DMS 273 (cell line): ENCODE data around the gene KCNQ1.

ENCODE experiments used
- DNase-seq: peaks from one replicate; lab custom pipeline; 2025; ENCODE audit not compliant: unreplicated experiment; lab: John Stamatoyannopoulos, UW

KCNQ1 gene

GRCh38 chr11:2549876-2550605 lies 105.2 kb downstream of the KCNQ1 start:
- no peak for DNase-seq

GRCh38 chr11:2550606-2550970 lies 105.8 kb downstream of the KCNQ1 start:
- DNase-seq: no peak

DNA sequence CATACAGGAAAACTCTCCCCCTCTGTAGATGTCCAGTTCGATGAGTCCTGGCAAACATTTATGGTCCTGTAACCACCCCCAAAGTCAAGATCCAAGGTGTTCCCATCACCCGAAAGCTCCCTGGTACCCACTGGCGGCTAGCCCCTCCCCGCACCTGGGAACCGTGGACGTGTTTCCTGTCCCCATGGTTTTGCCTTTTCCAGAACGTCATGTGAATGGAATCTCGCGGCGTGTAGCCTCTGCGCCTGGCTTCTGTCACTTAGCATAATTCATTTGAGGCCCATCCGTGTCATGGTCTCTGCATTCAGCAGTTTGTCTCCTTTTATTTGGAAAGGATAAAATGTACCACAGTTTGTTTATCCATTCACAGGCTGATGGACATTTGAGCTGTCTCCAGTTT lies 106.3 kb downstream of the KCNQ1 start:
- no peak for DNase-seq

- no peak for DNase-seq
These were observed 107.4 kb downstream of the KCNQ1 start for GRCh38 chr11:2552210-2552609.

DNA sequence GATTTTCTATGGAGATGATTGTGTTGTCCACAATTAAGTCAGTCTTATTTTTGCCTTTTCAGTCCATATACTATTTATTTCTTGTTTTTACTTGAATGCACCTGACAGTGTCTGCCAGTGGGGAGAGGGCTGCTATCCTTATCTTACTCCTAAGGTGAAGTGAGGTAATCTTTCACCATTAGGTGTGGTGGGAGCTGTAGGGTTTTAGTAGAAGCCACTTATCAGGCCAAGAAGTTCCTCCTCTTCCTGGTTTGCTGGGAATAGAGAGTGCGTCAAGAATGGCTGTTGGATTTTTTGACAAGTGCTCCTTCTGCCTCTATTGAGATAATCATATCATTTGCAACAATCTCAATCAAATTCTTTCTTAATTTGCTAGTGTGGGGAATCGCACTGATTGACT lies 108.4 kb downstream of the KCNQ1 start:
- no peak for DNase-seq

- DNase-seq: no peak
These were observed 109.1 kb downstream of the KCNQ1 start for GRCh38 chr11:2553886-2554285.

GRCh38 chr11:2554338-2555207 lies 109.8 kb downstream of the KCNQ1 start:
- DNase-seq: no peak

- no peak for DNase-seq
These were observed 110.5 kb downstream of the KCNQ1 start for GRCh38 chr11:2555336-2555735.

DNA sequence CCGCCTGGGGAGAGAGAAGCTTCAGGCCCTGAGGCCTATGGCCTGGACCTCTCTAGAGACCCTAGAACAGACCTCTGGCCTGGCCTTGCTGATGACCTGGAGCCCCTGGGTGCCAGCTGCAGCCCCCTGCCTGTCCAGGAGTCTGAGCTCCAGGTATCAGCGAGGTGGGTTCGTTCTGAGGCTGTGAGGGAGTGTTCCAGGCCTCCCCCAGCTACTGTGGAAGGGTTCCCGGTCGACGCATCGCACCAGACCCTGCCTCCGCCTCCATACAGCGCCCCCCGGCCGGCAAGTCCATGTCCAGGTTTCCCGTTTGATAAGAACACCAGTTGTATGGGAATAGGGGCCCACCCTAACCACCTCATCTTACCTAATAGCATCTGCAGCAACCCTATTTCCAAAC lies 111.1 kb downstream of the KCNQ1 start:
- no peak for DNase-seq

GRCh38 chr11:2557381-2557780 lies 112.6 kb downstream of the KCNQ1 start:
- DNase-seq: no peak

GRCh38 chr11:2558397-2558796 lies 113.6 kb downstream of the KCNQ1 start:
- DNase-seq: no peak

GRCh38 chr11:2558861-2559526 lies 114.2 kb downstream of the KCNQ1 start:
- no peak for DNase-seq

- DNase-seq: no peak
These were observed 114.9 kb downstream of the KCNQ1 start for GRCh38 chr11:2559527-2560311.

- DNase-seq: no peak
These were observed 117.1 kb downstream of the KCNQ1 start for GRCh38 chr11:2561696-2562581.

DNA sequence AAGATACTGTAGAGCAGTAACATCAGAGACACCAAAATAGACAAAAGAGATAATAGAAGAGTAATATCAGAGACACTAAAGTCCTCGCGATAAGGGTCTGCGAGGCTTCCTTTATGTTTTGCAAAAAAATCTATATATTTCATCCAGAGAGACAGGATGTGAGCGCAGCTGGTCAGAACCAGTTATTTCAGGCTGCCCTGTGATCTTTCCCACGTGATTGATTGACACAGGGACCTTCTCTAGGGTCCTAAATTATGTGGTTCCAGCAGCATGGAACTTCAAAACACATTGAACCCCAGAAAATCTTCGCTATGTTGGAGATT lies 118.0 kb downstream of the KCNQ1 start:
- no peak for DNase-seq

DNA sequence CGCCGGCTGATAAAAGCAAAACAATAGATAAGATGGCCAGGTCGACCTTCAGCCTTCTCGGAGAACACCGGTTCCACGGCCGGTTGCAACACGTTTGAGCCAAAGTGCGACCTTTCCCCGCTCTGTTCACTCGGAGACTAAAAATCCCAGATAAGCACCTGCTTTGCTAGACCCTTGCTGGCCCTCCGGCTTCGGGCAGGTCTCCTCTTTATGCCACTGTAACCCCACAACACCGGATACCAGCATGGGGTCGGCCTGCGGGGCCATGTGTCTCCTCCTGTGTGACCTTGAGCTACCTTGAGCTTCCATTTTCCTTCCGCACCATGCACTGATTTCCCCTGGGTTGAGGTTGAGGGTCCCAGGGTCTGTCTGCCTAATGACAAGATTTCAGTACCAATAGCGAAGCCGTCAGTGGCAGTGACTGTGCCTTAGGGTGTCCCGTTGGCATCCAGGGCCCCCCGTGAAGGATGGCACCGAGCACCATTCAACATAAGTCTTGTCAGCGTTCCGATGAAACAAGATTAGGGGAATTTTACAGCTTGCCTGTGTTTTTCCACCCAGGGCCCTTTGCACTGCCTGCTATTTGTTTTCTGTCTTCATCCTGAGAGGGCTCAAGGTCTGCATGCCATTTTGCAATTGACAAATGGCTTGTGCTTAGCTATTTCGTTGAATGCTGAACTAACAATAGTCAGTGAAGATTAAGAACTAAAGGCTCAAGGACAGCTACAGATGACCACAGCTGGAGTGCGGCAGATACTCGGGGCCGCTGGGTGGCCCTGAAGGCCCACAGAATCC lies 118.6 kb downstream of the KCNQ1 start:
- DNase-seq: no peak

DNA sequence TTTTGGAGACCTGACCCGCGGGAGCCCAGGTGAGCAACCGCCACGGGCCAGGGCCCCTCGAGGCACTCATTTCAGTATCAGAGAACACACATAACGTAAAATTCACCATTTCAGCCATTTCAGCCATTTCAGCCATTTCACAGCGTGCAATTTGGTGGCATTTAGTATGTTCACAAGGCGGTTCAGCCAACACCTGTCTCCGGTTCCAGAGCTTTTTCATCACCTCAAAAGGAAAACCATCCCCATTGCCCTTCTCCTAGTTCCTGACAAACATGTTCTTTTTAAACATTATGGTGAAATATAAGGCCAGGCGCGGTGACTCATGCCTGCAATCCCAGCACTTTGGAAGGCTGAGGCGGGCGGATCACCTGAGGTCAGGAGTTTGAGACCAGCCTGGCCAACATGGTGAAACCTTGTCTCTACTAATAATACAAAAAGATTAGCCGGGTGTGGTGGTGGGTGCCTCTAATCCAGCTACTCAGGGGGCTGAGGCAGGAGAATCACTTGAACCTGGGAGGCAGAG lies 119.3 kb downstream of the KCNQ1 start:
- DNase-seq: no peak

- DNase-seq: no peak
These were observed 120.0 kb downstream of the KCNQ1 start for GRCh38 chr11:2564588-2565425.
